NB4 (cell line): Measurements from ENCODE around the gene LRRC4C.

Experiments used
- MYC ChIP-seq: IDR thresholded peaks from 2 replicates; pipeline ENCODE4 v1.6.1; 2011; ENCODE audit warnings: low read depth, low read length
- POLR2A ChIP-seq: IDR thresholded peaks from 2 replicates; pipeline ENCODE4 v1.6.1; 2011; ENCODE audit warnings: mild to moderate bottlenecking; ENCODE audit not compliant: insufficient read length; ENCODE audit errors: extremely low read depth
- TF ChIP-seq, protein P1 (sequence below): IDR thresholded peaks from one replicate; pipeline ENCODE4 v1.5.1; 2012; ENCODE audit warnings: low read depth, low read length
- TF ChIP-seq, protein P2 (sequence below): IDR thresholded peaks from 2 replicates; pipeline ENCODE4 v1.6.1; 2011; ENCODE audit warnings: low read depth, low read length

DNA sequence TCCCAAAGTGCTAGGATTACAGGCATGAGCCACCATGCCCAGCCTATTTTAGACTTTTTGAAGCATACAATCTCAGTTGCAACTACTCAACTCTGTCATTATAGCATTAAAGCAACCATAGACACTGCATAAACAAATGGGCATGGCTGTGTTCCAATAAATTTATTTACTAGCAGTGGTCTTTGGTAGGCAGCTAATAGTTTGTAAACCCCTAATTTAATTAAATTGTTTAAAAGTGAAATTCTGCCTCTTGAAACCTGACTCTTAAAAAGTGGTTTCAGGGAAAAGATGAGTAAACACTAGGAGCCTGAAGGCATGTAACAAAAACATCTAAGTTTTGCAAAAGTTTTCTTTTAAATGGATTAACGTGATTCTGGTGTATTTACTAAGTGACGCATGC lies 1364.5 kb downstream of the LRRC4C start:
- TF ChIP-seq, protein P1, sequence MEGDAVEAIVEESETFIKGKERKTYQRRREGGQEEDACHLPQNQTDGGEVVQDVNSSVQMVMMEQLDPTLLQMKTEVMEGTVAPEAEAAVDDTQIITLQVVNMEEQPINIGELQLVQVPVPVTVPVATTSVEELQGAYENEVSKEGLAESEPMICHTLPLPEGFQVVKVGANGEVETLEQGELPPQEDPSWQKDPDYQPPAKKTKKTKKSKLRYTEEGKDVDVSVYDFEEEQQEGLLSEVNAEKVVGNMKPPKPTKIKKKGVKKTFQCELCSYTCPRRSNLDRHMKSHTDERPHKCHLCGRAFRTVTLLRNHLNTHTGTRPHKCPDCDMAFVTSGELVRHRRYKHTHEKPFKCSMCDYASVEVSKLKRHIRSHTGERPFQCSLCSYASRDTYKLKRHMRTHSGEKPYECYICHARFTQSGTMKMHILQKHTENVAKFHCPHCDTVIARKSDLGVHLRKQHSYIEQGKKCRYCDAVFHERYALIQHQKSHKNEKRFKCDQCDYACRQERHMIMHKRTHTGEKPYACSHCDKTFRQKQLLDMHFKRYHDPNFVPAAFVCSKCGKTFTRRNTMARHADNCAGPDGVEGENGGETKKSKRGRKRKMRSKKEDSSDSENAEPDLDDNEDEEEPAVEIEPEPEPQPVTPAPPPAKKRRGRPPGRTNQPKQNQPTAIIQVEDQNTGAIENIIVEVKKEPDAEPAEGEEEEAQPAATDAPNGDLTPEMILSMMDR = no peak
- TF ChIP-seq POLR2A (no peak), MYC (no peak)
- TF ChIP-seq, protein P2, sequence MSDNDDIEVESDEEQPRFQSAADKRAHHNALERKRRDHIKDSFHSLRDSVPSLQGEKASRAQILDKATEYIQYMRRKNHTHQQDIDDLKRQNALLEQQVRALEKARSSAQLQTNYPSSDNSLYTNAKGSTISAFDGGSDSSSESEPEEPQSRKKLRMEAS = no peak
